WTC11 (cell line): ENCODE data around the gene UGT1A7. TPM values are rescaled to one million over a fixed set of nuclear protein-coding genes. Genes with fewer than 3 reads are reported as not detected.

Experiments used
- ATAC-seq: fragments of 200-7000 bp; cut with Tn5 transposase; 2 replicates; pipeline ENCODE4 v1.10.0; 2021; ENCODE audit warnings: mild to moderate bottlenecking, moderate library complexity
- CTCF ChIA-PET: fragments of 300-600 bp; sonication (Branson Sonifier 250); formaldehyde crosslinking; loops from one replicate; lab custom pipeline; 2021; ENCODE audit warnings: antibody characterized with exemption; lab: Charles Lee
- POLR2A ChIA-PET: fragments of 350-600 bp; sonication (Branson Sonifier 250); formaldehyde crosslinking; loops from one replicate; lab custom pipeline; 2021; ENCODE audit warnings: antibody characterized with exemption; lab: Charles Lee
- DNase-seq: peaks from one replicate; pipeline ENCODE4 v3.0.0; 2021; ENCODE audit warnings: low spot score
- H3K27ac Mint-ChIP-seq: 2 replicates; pipeline ENCODE4 v1.8.0; 2021; ENCODE audit warnings: mixed read lengths
- H3K27me3 Mint-ChIP-seq: 2 replicates; pipeline ENCODE4 v1.8.0; 2021; ENCODE audit warnings: low read depth, mild to moderate bottlenecking, moderate library complexity, mixed read lengths
- H3K36me3 Mint-ChIP-seq: 2 replicates; pipeline ENCODE4 v1.8.0; 2021; ENCODE audit warnings: mixed read lengths
- H3K4me1 Mint-ChIP-seq: 2 replicates; pipeline ENCODE4 v1.8.0; 2022; ENCODE audit warnings: mixed read lengths
- H3K4me3 Mint-ChIP-seq: 2 replicates; pipeline ENCODE4 v1.8.0; 2021; ENCODE audit warnings: mild to moderate bottlenecking, moderate library complexity, mixed read lengths
- H3K9me3 Mint-ChIP-seq: 2 replicates; pipeline ENCODE4 v1.8.0; 2021; ENCODE audit warnings: mixed read lengths
- CBFB ChIP-seq: sonication (generic); formaldehyde crosslinking; IDR thresholded peaks from 2 replicates; pipeline ENCODE4 v1.8.1; 2022; ENCODE audit warnings: mild to moderate bottlenecking, low read depth, missing genetic modification reagents
- E2F1 ChIP-seq: sonication (generic); formaldehyde crosslinking; IDR thresholded peaks from 2 replicates; pipeline ENCODE4 v1.8.0; 2022; ENCODE audit warnings: mild to moderate bottlenecking, missing genetic modification reagents
- ERG ChIP-seq: fragments of 250-450 bp; sonication (Bioruptor Pico); IDR thresholded peaks from 2 replicates; pipeline ENCODE4 v1.8.0; 2021; ENCODE audit warnings: mild to moderate bottlenecking
- ETV6 ChIP-seq: sonication (generic); formaldehyde crosslinking; IDR thresholded peaks from 2 replicates; pipeline ENCODE4 v1.8.1; 2022; ENCODE audit warnings: mild to moderate bottlenecking, missing genetic modification reagents
- IRF2 ChIP-seq: sonication (generic); formaldehyde crosslinking; IDR thresholded peaks from 2 replicates; pipeline ENCODE4 v1.8.0; 2022; ENCODE audit warnings: low read depth, missing genetic modification reagents, borderline replicate concordance
- MLX ChIP-seq: sonication (generic); formaldehyde crosslinking; IDR thresholded peaks from 2 replicates; pipeline ENCODE4 v1.8.1; 2023; ENCODE audit warnings: mild to moderate bottlenecking, missing genetic modification reagents, moderate library complexity
- OVOL2 ChIP-seq: fragments of 250-450 bp; sonication (Bioruptor Pico); IDR thresholded peaks from 2 replicates; pipeline ENCODE4 v1.9.0; 2021; ENCODE audit warnings: mild to moderate bottlenecking, borderline replicate concordance
- RORB ChIP-seq: fragments of 250-450 bp; sonication (Bioruptor Pico); IDR thresholded peaks from 2 replicates; pipeline ENCODE4 v1.9.0; 2021; ENCODE audit warnings: mild to moderate bottlenecking
- SOX15 ChIP-seq: fragments of 250-450 bp; sonication (Bioruptor Pico); IDR thresholded peaks from 2 replicates; pipeline ENCODE4 v1.9.0; 2021; ENCODE audit warnings: mild to moderate bottlenecking
- TEAD4 ChIP-seq: sonication (generic); formaldehyde crosslinking; IDR thresholded peaks from 2 replicates; pipeline ENCODE4 v1.8.0; 2022; ENCODE audit warnings: mild to moderate bottlenecking, missing genetic modification reagents
- ZBTB43 ChIP-seq: sonication (generic); formaldehyde crosslinking; IDR thresholded peaks from 2 replicates; pipeline ENCODE4 v1.8.1; 2023; ENCODE audit warnings: mild to moderate bottlenecking, missing genetic modification reagents
- ZMAT4 ChIP-seq: fragments of 250-450 bp; sonication (Bioruptor Pico); IDR thresholded peaks from 2 replicates; pipeline ENCODE4 v1.9.0; 2021; ENCODE audit warnings: mild to moderate bottlenecking
- ZNF219 ChIP-seq: sonication (generic); formaldehyde crosslinking; IDR thresholded peaks from 2 replicates; pipeline ENCODE4 v1.8.0; 2023; ENCODE audit warnings: missing genetic modification reagents, mild to moderate bottlenecking, borderline replicate concordance
- ZNF232 ChIP-seq: sonication (generic); formaldehyde crosslinking; IDR thresholded peaks from 2 replicates; pipeline ENCODE4 v1.8.0; 2022; ENCODE audit warnings: mild to moderate bottlenecking, missing genetic modification reagents
- ZNF532 ChIP-seq: fragments of 250-450 bp; sonication (Bioruptor Pico); IDR thresholded peaks from 2 replicates; pipeline ENCODE4 v1.9.0; 2021; ENCODE audit warnings: mild to moderate bottlenecking, borderline replicate concordance
- ZSCAN18 ChIP-seq: fragments of 250-450 bp; sonication (Bioruptor Pico); IDR thresholded peaks from 2 replicates; pipeline ENCODE4 v2.1.2; 2022; ENCODE audit warnings: mild to moderate bottlenecking, moderate library complexity
- total RNA-seq: library from RNA; stranded (reverse); gene quantifications from 3 replicates; pipeline ENCODE4 v1.2.3, GENCODE V29; 2021

Gene UGT1A7
- total RNA-seq, 1 experiment from 2014 or later = not detected

- no peak for TF ChIP-seq ZMAT4 (CRISPR knock-in tag)
- TF ChIP-seq ETV6 (CRISPR knock-in tag) = no peak
- no peak for TF ChIP-seq IRF2 (CRISPR knock-in tag)
- no peak for TF ChIP-seq SOX15 (CRISPR knock-in tag)
- TF ChIP-seq ZNF232 = no peak
- no peak for TF ChIP-seq E2F1 (CRISPR knock-in tag)
These were observed 2.5 kb upstream of the UGT1A7 start (continued) for GRCh38 chr2:233679196-233679595.

- H3K27me3 Mint-ChIP-seq = peaks cover 12% of the 10 kb centered on the region; the same call in 1 of the 2 replicates
- DNase-seq (no peak), ATAC-seq (no peak)
- no peaks in the 10 kb centered on the region for H3K4me1 Mint-ChIP-seq
- no peaks in the 10 kb centered on the region for H3K36me3 Mint-ChIP-seq
- POLR2A ChIA-PET = no interaction called here
- H3K27ac Mint-ChIP-seq = no peak overlapping the region
- H3K9me3 Mint-ChIP-seq = no peaks in the 10 kb centered on the region
- TF ChIP-seq ZSCAN18 (CRISPR knock-in tag) (no peak), TEAD4 (CRISPR knock-in tag) (no peak), MLX (CRISPR knock-in tag) (no peak), RORB (CRISPR knock-in tag) (no peak), OVOL2 (CRISPR knock-in tag) (no peak), ZNF532 (no peak)
- TF ChIP-seq, all 79 proteins: peak for 0
- CTCF ChIA-PET = no interaction called here
- no peak overlapping the region for H3K4me3 Mint-ChIP-seq
These were observed 1.2 kb upstream of the UGT1A7 start for GRCh38 chr2:233680361-233681045.

GRCh38 chr2:233684640-233685039 lies 2.9 kb downstream of the UGT1A7 start:
- POLR2A ChIA-PET = no interaction called here

More at GRCh38 chr2:233684640-233685039, 2.9 kb downstream of the UGT1A7 start:
- CTCF ChIA-PET = no interaction called here
- DNase-seq (no peak), ATAC-seq (no peak)
- TF ChIP-seq CBFB = no peak
- TF ChIP-seq ZNF219 (CRISPR knock-in tag) = no peak
- no peak for TF ChIP-seq ZNF232
- no peak for TF ChIP-seq ERG (CRISPR knock-in tag)
- no peak for TF ChIP-seq ZBTB43
- no peak overlapping the region for H3K4me3 Mint-ChIP-seq
- peaks cover 4% of the 10 kb centered on the region; the same call in 1 of the 2 replicates for H3K27me3 Mint-ChIP-seq
- peaks cover 10% of the 10 kb centered on the region; the same call in 1 of the 2 replicates for H3K4me1 Mint-ChIP-seq
- H3K27ac Mint-ChIP-seq = no peak overlapping the region
- 0 out of 2 replicates have a peak, but pooled peaks cover 4% of the 10 kb centered on the region for H3K9me3 Mint-ChIP-seq
- no peaks in the 10 kb centered on the region for H3K36me3 Mint-ChIP-seq
